Measurements from ENCODE around the gene PTPRU. TPM values are rescaled to one million over a fixed set of nuclear protein-coding genes. Genes with fewer than 3 reads are reported as not detected.
A peak's percentile ranks its signal among the peaks of the same experiment; 100 is the strongest.

The PTPRU gene
- total and polyA plus RNA-seq, 2 experiments from 2014 or later: 8.0 to 105 TPM

DNA sequence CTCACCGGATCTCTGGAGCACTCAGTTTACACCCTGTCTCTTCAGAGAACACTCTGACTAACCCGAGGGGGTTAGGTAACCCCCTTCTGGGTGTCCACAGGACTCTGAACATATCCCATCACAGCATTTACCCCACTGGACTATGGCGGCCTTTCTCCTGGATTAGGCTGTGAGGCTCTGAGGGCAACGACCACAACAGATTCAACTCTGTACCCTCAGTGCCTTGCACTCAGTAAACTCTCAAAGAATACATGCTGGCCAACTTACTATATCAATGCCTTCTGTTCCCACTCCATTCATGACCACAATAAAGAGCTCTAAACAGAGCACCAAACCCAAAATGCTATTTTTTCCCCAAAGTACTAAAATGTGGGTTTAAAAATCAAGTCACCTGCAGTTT, 11.0 kb upstream of the PTPRU start:
- no peak for TF ChIP-seq JUNB (IDR thresholded peaks at IDR 0.05; ENCODE audit: unreplicated experiment)
- TF ChIP-seq EZH2 (IDR thresholded peaks at IDR 0.05; ENCODE audit: low read depth, unreplicated experiment): no peak
- TF ChIP-seq ZNF331 (CRISPR knock-in tag; IDR thresholded peaks at IDR 0.05; ENCODE audit: low read depth): no peak
- TF ChIP-seq, protein P1, sequence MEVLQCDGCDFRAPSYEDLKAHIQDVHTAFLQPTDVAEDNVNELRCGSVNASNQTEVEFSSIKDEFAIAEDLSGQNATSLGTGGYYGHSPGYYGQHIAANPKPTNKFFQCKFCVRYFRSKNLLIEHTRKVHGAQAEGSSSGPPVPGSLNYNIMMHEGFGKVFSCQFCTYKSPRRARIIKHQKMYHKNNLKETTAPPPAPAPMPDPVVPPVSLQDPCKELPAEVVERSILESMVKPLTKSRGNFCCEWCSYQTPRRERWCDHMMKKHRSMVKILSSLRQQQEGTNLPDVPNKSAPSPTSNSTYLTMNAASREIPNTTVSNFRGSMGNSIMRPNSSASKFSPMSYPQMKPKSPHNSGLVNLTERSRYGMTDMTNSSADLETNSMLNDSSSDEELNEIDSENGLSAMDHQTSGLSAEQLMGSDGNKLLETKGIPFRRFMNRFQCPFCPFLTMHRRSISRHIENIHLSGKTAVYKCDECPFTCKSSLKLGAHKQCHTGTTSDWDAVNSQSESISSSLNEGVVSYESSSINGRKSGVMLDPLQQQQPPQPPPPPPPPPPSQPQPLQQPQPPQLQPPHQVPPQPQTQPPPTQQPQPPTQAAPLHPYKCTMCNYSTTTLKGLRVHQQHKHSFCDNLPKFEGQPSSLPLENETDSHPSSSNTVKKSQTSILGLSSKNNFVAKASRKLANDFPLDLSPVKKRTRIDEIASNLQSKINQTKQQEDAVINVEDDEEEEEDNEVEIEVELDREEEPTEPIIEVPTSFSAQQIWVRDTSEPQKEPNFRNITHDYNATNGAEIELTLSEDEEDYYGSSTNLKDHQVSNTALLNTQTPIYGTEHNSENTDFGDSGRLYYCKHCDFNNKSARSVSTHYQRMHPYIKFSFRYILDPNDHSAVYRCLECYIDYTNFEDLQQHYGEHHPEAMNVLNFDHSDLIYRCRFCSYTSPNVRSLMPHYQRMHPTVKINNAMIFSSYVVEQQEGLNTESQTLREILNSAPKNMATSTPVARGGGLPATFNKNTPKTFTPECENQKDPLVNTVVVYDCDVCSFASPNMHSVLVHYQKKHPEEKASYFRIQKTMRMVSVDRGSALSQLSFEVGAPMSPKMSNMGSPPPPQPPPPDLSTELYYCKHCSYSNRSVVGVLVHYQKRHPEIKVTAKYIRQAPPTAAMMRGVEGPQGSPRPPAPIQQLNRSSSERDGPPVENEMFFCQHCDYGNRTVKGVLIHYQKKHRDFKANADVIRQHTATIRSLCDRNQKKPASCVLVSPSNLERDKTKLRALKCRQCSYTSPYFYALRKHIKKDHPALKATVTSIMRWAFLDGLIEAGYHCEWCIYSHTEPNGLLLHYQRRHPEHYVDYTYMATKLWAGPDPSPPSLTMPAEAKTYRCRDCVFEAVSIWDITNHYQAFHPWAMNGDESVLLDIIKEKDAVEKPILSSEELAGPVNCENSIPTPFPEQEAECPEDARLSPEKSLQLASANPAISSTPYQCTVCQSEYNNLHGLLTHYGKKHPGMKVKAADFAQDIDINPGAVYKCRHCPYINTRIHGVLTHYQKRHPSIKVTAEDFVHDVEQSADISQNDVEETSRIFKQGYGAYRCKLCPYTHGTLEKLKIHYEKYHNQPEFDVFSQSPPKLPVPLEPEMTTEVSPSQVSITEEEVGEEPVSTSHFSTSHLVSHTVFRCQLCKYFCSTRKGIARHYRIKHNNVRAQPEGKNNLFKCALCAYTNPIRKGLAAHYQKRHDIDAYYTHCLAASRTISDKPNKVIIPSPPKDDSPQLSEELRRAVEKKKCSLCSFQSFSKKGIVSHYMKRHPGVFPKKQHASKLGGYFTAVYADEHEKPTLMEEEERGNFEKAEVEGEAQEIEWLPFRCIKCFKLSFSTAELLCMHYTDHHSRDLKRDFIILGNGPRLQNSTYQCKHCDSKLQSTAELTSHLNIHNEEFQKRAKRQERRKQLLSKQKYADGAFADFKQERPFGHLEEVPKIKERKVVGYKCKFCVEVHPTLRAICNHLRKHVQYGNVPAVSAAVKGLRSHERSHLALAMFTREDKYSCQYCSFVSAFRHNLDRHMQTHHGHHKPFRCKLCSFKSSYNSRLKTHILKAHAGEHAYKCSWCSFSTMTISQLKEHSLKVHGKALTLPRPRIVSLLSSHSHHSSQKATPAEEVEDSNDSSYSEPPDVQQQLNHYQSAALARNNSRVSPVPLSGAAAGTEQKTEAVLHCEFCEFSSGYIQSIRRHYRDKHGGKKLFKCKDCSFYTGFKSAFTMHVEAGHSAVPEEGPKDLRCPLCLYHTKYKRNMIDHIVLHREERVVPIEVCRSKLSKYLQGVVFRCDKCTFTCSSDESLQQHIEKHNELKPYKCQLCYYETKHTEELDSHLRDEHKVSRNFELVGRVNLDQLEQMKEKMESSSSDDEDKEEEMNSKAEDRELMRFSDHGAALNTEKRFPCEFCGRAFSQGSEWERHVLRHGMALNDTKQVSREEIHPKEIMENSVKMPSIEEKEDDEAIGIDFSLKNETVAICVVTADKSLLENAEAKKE (CRISPR knock-in tag; IDR thresholded peaks at IDR 0.05): no peak
- TF ChIP-seq ZNF114 (CRISPR knock-in tag; IDR thresholded peaks at IDR 0.05): no peak
- TF ChIP-seq CREB1 (CRISPR knock-in tag; IDR thresholded peaks at IDR 0.05; ENCODE audit: low read depth): no peak
- TF ChIP-seq, protein P2, sequence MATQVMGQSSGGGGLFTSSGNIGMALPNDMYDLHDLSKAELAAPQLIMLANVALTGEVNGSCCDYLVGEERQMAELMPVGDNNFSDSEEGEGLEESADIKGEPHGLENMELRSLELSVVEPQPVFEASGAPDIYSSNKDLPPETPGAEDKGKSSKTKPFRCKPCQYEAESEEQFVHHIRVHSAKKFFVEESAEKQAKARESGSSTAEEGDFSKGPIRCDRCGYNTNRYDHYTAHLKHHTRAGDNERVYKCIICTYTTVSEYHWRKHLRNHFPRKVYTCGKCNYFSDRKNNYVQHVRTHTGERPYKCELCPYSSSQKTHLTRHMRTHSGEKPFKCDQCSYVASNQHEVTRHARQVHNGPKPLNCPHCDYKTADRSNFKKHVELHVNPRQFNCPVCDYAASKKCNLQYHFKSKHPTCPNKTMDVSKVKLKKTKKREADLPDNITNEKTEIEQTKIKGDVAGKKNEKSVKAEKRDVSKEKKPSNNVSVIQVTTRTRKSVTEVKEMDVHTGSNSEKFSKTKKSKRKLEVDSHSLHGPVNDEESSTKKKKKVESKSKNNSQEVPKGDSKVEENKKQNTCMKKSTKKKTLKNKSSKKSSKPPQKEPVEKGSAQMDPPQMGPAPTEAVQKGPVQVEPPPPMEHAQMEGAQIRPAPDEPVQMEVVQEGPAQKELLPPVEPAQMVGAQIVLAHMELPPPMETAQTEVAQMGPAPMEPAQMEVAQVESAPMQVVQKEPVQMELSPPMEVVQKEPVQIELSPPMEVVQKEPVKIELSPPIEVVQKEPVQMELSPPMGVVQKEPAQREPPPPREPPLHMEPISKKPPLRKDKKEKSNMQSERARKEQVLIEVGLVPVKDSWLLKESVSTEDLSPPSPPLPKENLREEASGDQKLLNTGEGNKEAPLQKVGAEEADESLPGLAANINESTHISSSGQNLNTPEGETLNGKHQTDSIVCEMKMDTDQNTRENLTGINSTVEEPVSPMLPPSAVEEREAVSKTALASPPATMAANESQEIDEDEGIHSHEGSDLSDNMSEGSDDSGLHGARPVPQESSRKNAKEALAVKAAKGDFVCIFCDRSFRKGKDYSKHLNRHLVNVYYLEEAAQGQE (IDR thresholded peaks at IDR 0.05; ENCODE audit: unreplicated experiment): no peak
- no peak for TF ChIP-seq STAT1 (IDR thresholded peaks at IDR 0.05; ENCODE audit: unreplicated experiment)
- TF ChIP-seq EZH2phosphoT487 (IDR thresholded peaks at IDR 0.05; ENCODE audit: unreplicated experiment): no peak
- TF ChIP-seq, protein P3, sequence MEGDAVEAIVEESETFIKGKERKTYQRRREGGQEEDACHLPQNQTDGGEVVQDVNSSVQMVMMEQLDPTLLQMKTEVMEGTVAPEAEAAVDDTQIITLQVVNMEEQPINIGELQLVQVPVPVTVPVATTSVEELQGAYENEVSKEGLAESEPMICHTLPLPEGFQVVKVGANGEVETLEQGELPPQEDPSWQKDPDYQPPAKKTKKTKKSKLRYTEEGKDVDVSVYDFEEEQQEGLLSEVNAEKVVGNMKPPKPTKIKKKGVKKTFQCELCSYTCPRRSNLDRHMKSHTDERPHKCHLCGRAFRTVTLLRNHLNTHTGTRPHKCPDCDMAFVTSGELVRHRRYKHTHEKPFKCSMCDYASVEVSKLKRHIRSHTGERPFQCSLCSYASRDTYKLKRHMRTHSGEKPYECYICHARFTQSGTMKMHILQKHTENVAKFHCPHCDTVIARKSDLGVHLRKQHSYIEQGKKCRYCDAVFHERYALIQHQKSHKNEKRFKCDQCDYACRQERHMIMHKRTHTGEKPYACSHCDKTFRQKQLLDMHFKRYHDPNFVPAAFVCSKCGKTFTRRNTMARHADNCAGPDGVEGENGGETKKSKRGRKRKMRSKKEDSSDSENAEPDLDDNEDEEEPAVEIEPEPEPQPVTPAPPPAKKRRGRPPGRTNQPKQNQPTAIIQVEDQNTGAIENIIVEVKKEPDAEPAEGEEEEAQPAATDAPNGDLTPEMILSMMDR (conservative IDR thresholded peaks at IDR 0.05; ENCODE audit: low read depth in 2 of 2): no peak
- TF ChIP-seq, protein P4, sequence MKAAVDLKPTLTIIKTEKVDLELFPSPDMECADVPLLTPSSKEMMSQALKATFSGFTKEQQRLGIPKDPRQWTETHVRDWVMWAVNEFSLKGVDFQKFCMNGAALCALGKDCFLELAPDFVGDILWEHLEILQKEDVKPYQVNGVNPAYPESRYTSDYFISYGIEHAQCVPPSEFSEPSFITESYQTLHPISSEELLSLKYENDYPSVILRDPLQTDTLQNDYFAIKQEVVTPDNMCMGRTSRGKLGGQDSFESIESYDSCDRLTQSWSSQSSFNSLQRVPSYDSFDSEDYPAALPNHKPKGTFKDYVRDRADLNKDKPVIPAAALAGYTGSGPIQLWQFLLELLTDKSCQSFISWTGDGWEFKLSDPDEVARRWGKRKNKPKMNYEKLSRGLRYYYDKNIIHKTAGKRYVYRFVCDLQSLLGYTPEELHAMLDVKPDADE (IDR thresholded peaks at IDR 0.05): no peak
- TF ChIP-seq POLR2AphosphoS5 (IDR thresholded peaks at IDR 0.05; ENCODE audit: low read depth): no peak
- TF ChIP-seq NANOG (IDR thresholded peaks at IDR 0.05; ENCODE audit: borderline replicate concordance): no peak
- H3K27me3 Mint-ChIP-seq (ENCODE audit: insufficient read depth, low read depth, poor library complexity): no peaks in the 10 kb centered on the region

More for the DNA sequence above, 11.0 kb upstream of the PTPRU start:
- Mint-ChIP-seq H3K9me3 (no peaks in the 10 kb centered on the region), H3K36me3 (ENCODE audit: low read depth) (peaks cover 3% of the 10 kb centered on the region; the same call in 1 of the 3 replicates), H3K27ac (no peak overlapping the region; the same call in 1 of the 2 replicates), H3K4me1 (peaks cover 28% of the 10 kb centered on the region), H3K4me3 (no peak overlapping the region)
- Histone ChIP-seq H2AFZ (no peak overlapping the region), H3F3A (replicated peaks; ENCODE audit: low read depth) (no peaks in the 10 kb centered on the region; the same call in 1 of the 2 replicates), H4K20me1 (replicated peaks; ENCODE audit: insufficient read depth) (peaks cover 3% of the 10 kb centered on the region; the same call in 1 of the 2 replicates), H3K4me1 (ENCODE audit: insufficient read depth) (peaks cover 21% of the 10 kb centered on the region), H3K9me2 (ENCODE audit: insufficient read depth) (no peaks in the 10 kb centered on the region), H3K4me2 (no peak overlapping the region), H3K27me3 (ENCODE audit: insufficient read depth) (no peaks in the 10 kb centered on the region), H3K27ac (ENCODE audit: low read depth) (0 out of 2 replicates have a peak overlapping the region, but pooled peaks have one; percentile 39), H3K79me2 (replicated peaks; ENCODE audit: insufficient read depth) (peaks cover 21% of the 10 kb centered on the region), H3K4me3 (no peak overlapping the region), H3K36me3 (ENCODE audit: insufficient read depth) (0 out of 2 replicates have a peak, but pooled peaks cover 3% of the 10 kb centered on the region)
- DNase-seq (ENCODE audit: low spot score) (no peak), ATAC-seq (no peak)

Measured in GM23338 (cell line).